Body of pancreas (tissue), 4 donors: ENCODE results near the gene MAD1L1.
"Not testable (repeated sequence)": the region's sequence is repeated elsewhere in the genome, so short reads cannot be mapped to it uniquely, and the experiment has no call there.

Source experiments
- CTCF ChIP-seq, 7 experiments: fragments of 450-650 bp in 4 of 7; fragments of 200-600 bp in 3 of 7; sonication (generic) in 3 of 7; IDR thresholded peaks; one replicate each; pipeline ENCODE4 v1.5.1; 2016 to 2019; ENCODE audit warnings: antibody characterized with exemption in 7 of 7
- POLR2A ChIP-seq, 3 donors: fragments of 450-650 bp; IDR thresholded peaks; one replicate each; pipeline ENCODE4 v1.6.1; 2016; ENCODE audit warnings: antibody characterized with exemption in 3 of 3, mild to moderate bottlenecking in 2 of 3

GRCh38 chr7:1831471-1831870, 401.3 kb downstream of the MAD1L1 start:
- TF ChIP-seq CTCF, POLR2A (IDR thresholded peaks at IDR 0.05): not testable (repeated sequence)
